ENCODE measurements around the gene DDIT3.

The DDIT3 gene

GRCh38 chr12:57547288-57548012, 27.1 kb upstream of the DDIT3 start:
- in situ Hi-C loops (cut with HindIII; ENCODE audit: low sequenced_read_pairs) = no loop called here

GRCh38 chr12:57546438-57547287, 26.3 kb upstream of the DDIT3 start, which contains the start of gene DCTN2:
DCTN2 (minus strand) TSS chr12:57547192; CDS start chr12:57547063, 129 bp downstream.
- in situ Hi-C loops (cut with HindIII; ENCODE audit: low sequenced_read_pairs) = no loop called here

- in situ Hi-C loops (cut with HindIII; ENCODE audit: low sequenced_read_pairs) = no loop called here
These were observed 25.6 kb upstream of the DDIT3 start for GRCh38 chr12:57545809-57546437.

GRCh38 chr12:57543581-57543980, 23.3 kb upstream of the DDIT3 start:
- in situ Hi-C loops (cut with HindIII; ENCODE audit: low sequenced_read_pairs) = no loop called here

- in situ Hi-C loops (cut with HindIII; ENCODE audit: low sequenced_read_pairs) = no loop called here
These were observed 21.4 kb upstream of the DDIT3 start for GRCh38 chr12:57541717-57542116.

GRCh38 chr12:57541001-57541400, 20.7 kb upstream of the DDIT3 start:
- in situ Hi-C loops (cut with HindIII; ENCODE audit: low sequenced_read_pairs) = no loop called here

- in situ Hi-C loops (cut with HindIII; ENCODE audit: low sequenced_read_pairs) = no loop called here
These were observed 18.9 kb upstream of the DDIT3 start for GRCh38 chr12:57539134-57539768.

- in situ Hi-C loops (cut with HindIII; ENCODE audit: low sequenced_read_pairs) = no loop called here
These were observed 16.3 kb upstream of the DDIT3 start for GRCh38 chr12:57536597-57536942.

GRCh38 chr12:57535764-57536596, 15.7 kb upstream of the DDIT3 start:
- in situ Hi-C loops (cut with HindIII; ENCODE audit: low sequenced_read_pairs) = no loop called here

- in situ Hi-C loops (cut with HindIII; ENCODE audit: low sequenced_read_pairs) = no loop called here
These were observed 14.8 kb upstream of the DDIT3 start for GRCh38 chr12:57534991-57535543.

GRCh38 chr12:57534250-57534649, 13.9 kb upstream of the DDIT3 start:
- in situ Hi-C loops (cut with HindIII; ENCODE audit: low sequenced_read_pairs) = no loop called here

GRCh38 chr12:57533108-57533507, 12.8 kb upstream of the DDIT3 start:
- in situ Hi-C loops (cut with HindIII; ENCODE audit: low sequenced_read_pairs) = no loop called here

- in situ Hi-C loops (cut with HindIII; ENCODE audit: low sequenced_read_pairs) = no loop called here
These were observed 11.5 kb upstream of the DDIT3 start for GRCh38 chr12:57531836-57532235.

- in situ Hi-C loops (cut with HindIII; ENCODE audit: low sequenced_read_pairs) = no loop called here
These were observed 10.3 kb upstream of the DDIT3 start for GRCh38 chr12:57530396-57531142.

GRCh38 chr12:57529831-57530230, 9.5 kb upstream of the DDIT3 start:
- in situ Hi-C loops (cut with HindIII; ENCODE audit: low sequenced_read_pairs) = no loop called here

GRCh38 chr12:57528831-57529555, 8.7 kb upstream of the DDIT3 start:
- in situ Hi-C loops (cut with HindIII; ENCODE audit: low sequenced_read_pairs) = no loop called here

GRCh38 chr12:57528176-57528575, 7.9 kb upstream of the DDIT3 start:
- in situ Hi-C loops (cut with HindIII; ENCODE audit: low sequenced_read_pairs) = no loop called here

- in situ Hi-C loops (cut with HindIII; ENCODE audit: low sequenced_read_pairs) = no loop called here
These were observed 6.9 kb upstream of the DDIT3 start for GRCh38 chr12:57527184-57527583.

Measured in DLD1 (cell line).